Tibial nerve (tissue), 4 donors: ENCODE data around the gene LEMD2. TPM values are rescaled to one million over a fixed set of nuclear protein-coding genes. Genes with fewer than 3 reads are reported as not detected.

ENCODE experiments used
- DNase-seq, 2 donors: peaks; one replicate each; pipeline ENCODE4 v3.0.0-alpha.2; 2019; ENCODE audit warnings: low spot score in 2 of 2
- H3K27ac ChIP-seq, 4 donors: fragments of 200-600 bp; sonication (generic) in 3 of 4; one replicate each; pipeline ENCODE4 v1.5.1; 2017 to 2019; ENCODE audit warnings: mild to moderate bottlenecking in 1 of 4
- H3K27me3 ChIP-seq, 2 donors: fragments of 200-600 bp; sonication (generic) in 1 of 2; one replicate each; pipeline versions ENCODE4 v1.5.1 to v1.6.0; 2017 to 2019
- H3K36me3 ChIP-seq, 3 donors: fragments of 200-600 bp; sonication (generic); one replicate each; pipeline ENCODE4 v1.5.1; 2018 to 2019
- H3K4me1 ChIP-seq, 4 donors: fragments of 200-600 bp; sonication (generic) in 3 of 4; one replicate each; pipeline ENCODE4 v1.5.1; 2017 to 2019
- H3K4me3 ChIP-seq, 4 donors: fragments of 200-600 bp; sonication (generic) in 3 of 4; one replicate each; pipeline ENCODE4 v1.5.1; 2017 to 2019; ENCODE audit warnings: mild to moderate bottlenecking in 1 of 4, moderate library complexity in 1 of 4
- H3K9me3 ChIP-seq, 4 donors: fragments of 200-600 bp; sonication (generic) in 3 of 4; one replicate each; pipeline ENCODE4 v1.5.1; 2017 to 2019
- EP300 ChIP-seq, 2 donors: sonication (generic); formaldehyde crosslinking; IDR thresholded peaks; one replicate each; pipeline ENCODE4 v1.6.1; 2017; ENCODE audit warnings: antibody characterized with exemption in 2 of 2, mild to moderate bottlenecking in 1 of 2
- POLR2A ChIP-seq, 2 donors: fragments of 450-650 bp; IDR thresholded peaks; one replicate each; pipeline ENCODE4 v1.6.1; 2017; ENCODE audit warnings: antibody characterized with exemption in 2 of 2, mild to moderate bottlenecking in 2 of 2, moderate library complexity in 2 of 2
- WGBS, 2 donors: methylation state at CpG; one replicate each; pipeline ENCODE4 v1.1.5; 2018; 5-methylcytosine and 5-hydroxymethylcytosine counted together
- total RNA-seq, 4 donors: library from RNA; depleted of rRNA; stranded (reverse); fragments of >200 nt; gene quantifications; one replicate each; pipeline ENCODE4 v1.1.0, GENCODE V29; 2016
- TF ChIP-seq, protein P1 (sequence below), 5 experiments: fragments of 200-600 bp in 3 of 5; fragments of 450-650 bp in 2 of 5; sonication (generic) in 3 of 5; IDR thresholded peaks; one replicate each; pipeline ENCODE4 v1.5.1; 2016 to 2019; ENCODE audit warnings: antibody characterized with exemption in 5 of 5, mild to moderate bottlenecking in 3 of 5, moderate library complexity in 2 of 5

The LEMD2 gene
- total RNA-seq, 4 donors from 2014 or later: 55.7 to 97.8 (median 70.1) TPM

DNA sequence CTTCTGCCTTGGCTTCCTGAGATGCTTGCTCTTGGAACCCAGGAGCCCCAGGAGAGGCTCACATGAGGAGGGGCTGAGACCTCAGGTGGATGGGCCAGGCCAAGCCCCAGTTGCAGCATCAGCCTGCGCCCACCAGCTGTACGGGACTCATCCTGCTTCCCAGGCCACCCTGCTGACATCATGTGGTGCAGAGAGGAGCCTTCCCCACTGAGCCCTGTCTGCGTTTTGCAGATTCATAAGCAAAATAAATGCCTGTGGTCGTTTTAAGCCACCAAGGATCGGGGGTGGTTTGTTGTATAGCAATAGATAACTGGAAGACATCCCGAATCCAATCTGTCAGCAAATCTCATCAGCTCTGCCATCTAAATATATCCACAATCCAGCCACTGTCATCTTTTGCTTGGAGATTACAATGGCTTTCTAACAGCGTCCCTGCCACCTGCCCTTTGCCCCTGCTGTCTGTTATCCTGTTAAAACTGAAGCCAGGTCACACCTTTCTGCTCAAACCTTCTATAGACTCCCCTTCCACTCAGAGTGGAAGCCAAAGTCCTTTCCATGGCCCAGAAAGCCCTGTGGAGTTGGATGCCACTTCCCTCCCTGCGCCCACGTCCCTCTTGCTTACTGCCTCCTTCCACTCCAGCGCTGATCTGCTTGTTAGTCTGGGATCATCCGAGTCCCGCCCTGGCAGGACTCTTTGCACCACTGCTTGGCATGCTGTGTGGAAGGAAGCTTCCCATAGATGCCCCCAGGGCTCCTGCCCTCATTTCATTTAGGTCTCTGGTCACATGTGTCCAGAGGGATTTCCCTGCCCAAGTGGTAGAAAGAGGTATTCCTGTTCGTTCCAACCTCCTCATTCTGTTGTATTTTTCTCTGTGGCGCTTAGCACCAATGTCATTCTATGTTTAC lies 38.9 kb upstream of the LEMD2 start:
- Histone ChIP-seq H3K36me3 (no peaks in the 10 kb centered on the region), H3K27ac (no peak overlapping the region), H3K4me3 (no peak overlapping the region), H3K9me3 (no peaks in the 10 kb centered on the region), H3K27me3 (peaks cover 0 to 28% of the 10 kb centered on the region in 2 donors), H3K4me1 (no peaks in the 10 kb centered on the region)
- DNase-seq: no peak
- WGBS, 2 donors: 67 to 70% methylated on average over 14 of the region's 14 CpGs
- TF ChIP-seq, protein P1, sequence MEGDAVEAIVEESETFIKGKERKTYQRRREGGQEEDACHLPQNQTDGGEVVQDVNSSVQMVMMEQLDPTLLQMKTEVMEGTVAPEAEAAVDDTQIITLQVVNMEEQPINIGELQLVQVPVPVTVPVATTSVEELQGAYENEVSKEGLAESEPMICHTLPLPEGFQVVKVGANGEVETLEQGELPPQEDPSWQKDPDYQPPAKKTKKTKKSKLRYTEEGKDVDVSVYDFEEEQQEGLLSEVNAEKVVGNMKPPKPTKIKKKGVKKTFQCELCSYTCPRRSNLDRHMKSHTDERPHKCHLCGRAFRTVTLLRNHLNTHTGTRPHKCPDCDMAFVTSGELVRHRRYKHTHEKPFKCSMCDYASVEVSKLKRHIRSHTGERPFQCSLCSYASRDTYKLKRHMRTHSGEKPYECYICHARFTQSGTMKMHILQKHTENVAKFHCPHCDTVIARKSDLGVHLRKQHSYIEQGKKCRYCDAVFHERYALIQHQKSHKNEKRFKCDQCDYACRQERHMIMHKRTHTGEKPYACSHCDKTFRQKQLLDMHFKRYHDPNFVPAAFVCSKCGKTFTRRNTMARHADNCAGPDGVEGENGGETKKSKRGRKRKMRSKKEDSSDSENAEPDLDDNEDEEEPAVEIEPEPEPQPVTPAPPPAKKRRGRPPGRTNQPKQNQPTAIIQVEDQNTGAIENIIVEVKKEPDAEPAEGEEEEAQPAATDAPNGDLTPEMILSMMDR (IDR thresholded peaks at IDR 0.05): no peak
- TF ChIP-seq EP300 (IDR thresholded peaks at IDR 0.05): no peak
- TF ChIP-seq POLR2A (IDR thresholded peaks at IDR 0.05): no peak

DNA sequence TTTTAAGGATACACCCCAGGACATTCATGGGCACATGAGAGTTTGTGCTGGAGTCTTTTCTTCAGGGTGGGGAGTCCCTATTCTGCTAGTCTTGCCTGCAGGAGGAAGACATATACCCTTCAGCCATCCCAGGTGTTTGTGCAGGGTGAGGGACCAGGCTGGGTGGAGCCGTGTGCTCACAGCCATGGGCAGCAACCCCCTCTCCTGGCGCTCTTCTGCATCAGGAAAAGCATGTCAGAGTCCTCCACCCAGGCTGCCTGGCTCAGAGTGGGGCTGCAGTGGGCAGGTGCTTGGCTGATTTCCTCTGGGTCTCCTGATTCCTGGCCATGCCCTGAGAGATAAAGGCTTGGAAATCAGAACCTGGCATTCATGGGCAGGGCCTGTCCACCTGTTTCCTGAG lies 37.6 kb upstream of the LEMD2 start:
- H3K4me3 ChIP-seq: no peak overlapping the region
- whole genome bisulfite sequencing, 2 donors: 52 to 56% methylated on average over 2 of the region's 2 CpGs
- no peak for DNase-seq
- no peaks in the 10 kb centered on the region for H3K36me3 ChIP-seq
- H3K27me3 ChIP-seq: peaks cover 0 to 28% of the 10 kb centered on the region in 2 donors
- TF ChIP-seq, protein P1 (IDR thresholded peaks at IDR 0.05): no peak
- TF ChIP-seq EP300 (IDR thresholded peaks at IDR 0.05) (no peak), POLR2A (IDR thresholded peaks at IDR 0.05) (no peak)
- H3K9me3 ChIP-seq: no peaks in the 10 kb centered on the region
- no peaks in the 10 kb centered on the region for H3K4me1 ChIP-seq
- no peak overlapping the region for H3K27ac ChIP-seq

DNA sequence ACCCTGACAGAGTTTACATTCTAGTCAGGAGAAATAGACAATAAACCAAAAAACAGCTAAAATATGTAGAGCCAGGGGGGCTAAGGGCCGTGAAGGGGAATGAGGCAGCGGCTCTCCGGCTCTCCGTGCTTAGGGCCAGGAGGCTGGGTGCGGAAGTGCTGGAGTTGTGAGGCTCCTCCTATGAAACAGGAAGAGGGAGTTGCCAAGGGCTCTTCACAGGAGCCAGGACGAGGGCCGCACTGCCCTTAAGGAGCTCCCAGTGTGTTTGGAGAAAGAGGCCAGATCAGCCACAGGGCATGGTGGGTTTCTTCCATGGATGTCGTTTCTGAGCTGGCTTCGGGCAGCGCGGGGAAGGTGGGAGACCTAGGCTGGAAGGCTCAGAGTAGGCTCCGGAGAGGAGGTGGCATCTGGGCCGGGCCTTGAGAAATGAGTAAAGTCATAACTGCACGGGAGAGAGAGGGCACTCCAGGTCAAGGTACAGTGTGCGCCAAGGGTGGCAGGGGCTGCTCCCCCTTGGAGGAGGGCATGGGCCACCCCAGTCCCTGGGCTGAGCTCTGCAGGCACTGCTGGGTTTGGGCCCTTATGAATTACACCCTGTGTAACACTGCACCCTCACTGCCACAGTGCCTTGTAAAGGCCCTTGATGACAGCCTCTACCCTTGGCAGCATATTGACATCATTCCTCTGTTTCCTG lies 35.7 kb upstream of the LEMD2 start:
- peaks cover 0 to 24% of the 10 kb centered on the region in 2 donors for H3K27me3 ChIP-seq
- TF ChIP-seq POLR2A (IDR thresholded peaks at IDR 0.05) (no peak), EP300 (IDR thresholded peaks at IDR 0.05) (no peak)
- TF ChIP-seq, protein P1 (IDR thresholded peaks at IDR 0.05): no peak
- DNase-seq: no peak
- H3K36me3 ChIP-seq: no peaks in the 10 kb centered on the region
- no peak overlapping the region for H3K4me3 ChIP-seq
- no peaks in the 10 kb centered on the region for H3K4me1 ChIP-seq
- no peak overlapping the region for H3K27ac ChIP-seq
- H3K9me3 ChIP-seq: no peaks in the 10 kb centered on the region
- WGBS, 2 donors: 55 to 57% methylated on average over 13 to 15 of the region's 15 CpGs

DNA sequence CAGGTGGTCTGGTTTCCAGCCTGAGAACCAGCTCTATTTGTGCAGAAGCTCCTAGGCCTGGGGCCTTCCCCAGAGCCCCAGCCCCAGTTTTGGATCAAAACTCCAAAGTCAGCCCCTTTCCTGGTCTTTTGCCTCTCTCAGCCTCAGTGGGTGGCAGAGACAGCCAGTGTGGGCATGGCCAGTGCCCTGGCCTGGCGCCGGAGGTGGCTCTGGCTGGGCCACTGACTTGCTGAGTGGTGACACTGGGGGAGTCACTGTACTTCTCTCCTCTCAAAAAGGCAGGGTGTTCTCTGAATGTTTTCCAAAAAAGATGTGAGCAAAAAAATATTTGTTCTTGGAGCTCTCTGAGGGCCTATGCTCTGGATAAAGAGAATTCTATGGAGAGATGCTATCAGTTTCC lies 34.9 kb upstream of the LEMD2 start:
- H3K27me3 ChIP-seq: peaks cover 0 to 24% of the 10 kb centered on the region in 2 donors
- TF ChIP-seq POLR2A (IDR thresholded peaks at IDR 0.05): no peak
- no peak for TF ChIP-seq EP300 (IDR thresholded peaks at IDR 0.05)
- TF ChIP-seq, protein P1 (IDR thresholded peaks at IDR 0.05): no peak
- H3K9me3 ChIP-seq: no peaks in the 10 kb centered on the region
- H3K27ac ChIP-seq: no peak overlapping the region
- H3K4me3 ChIP-seq: no peak overlapping the region
- no peaks in the 10 kb centered on the region for H3K4me1 ChIP-seq
- 82 to 91% methylated on average over 2 of the region's 2 CpGs for WGBS, 2 donors
- DNase-seq: no peak
- H3K36me3 ChIP-seq: no peaks in the 10 kb centered on the region
